Neural cell (in vitro differentiated cells): ENCODE results near the gene CLDND2. TPM values are rescaled to one million over a fixed set of nuclear protein-coding genes. Genes with fewer than 3 reads are reported as not detected.

ENCODE experiments used
- H2AFZ ChIP-seq: fragments of 200-600, 300-800 bp; sonication (generic), shearing (Covaris generic); 2 replicates; pipeline ENCODE4 v1.6.0; 2014; ENCODE audit warnings: low read depth, mild to moderate bottlenecking, antibody characterized with exemption, low read length, moderate library complexity
- H3F3A ChIP-seq: fragments of 200-600 bp; shearing (Covaris generic); 2 replicates; pipeline ENCODE4 v1.6.1; 2016; ENCODE audit warnings: mild to moderate bottlenecking, moderate library complexity, mixed read lengths, antibody characterized with exemption, low read length; ENCODE audit not compliant: insufficient read depth, poor library complexity, severe bottlenecking
- H3K27ac ChIP-seq: fragments of 200-600, 300-800 bp; sonication (generic), shearing (Covaris generic); 2 replicates; pipeline ENCODE4 v1.5.1; 2014; ENCODE audit warnings: mild to moderate bottlenecking, low read length, moderate library complexity
- H3K27me3 ChIP-seq: fragments of 300-800, 200-600 bp; sonication (generic), shearing (Covaris generic); 2 replicates; pipeline ENCODE4 v1.6.0; 2014; ENCODE audit warnings: mild to moderate bottlenecking, low read depth, low read length, moderate library complexity; ENCODE audit not compliant: insufficient read depth
- H3K36me3 ChIP-seq: fragments of 300-800, 200-600 bp; sonication (generic), shearing (Covaris generic); 2 replicates; pipeline ENCODE4 v1.5.1; 2014; ENCODE audit warnings: mild to moderate bottlenecking, antibody characterized with exemption, low read length, moderate library complexity; ENCODE audit not compliant: insufficient read depth
- H3K4me2 ChIP-seq: fragments of 300-800, 200-600 bp; sonication (generic), shearing (Covaris generic); 2 replicates; pipeline ENCODE4 v1.6.0; 2014; ENCODE audit warnings: mild to moderate bottlenecking, low read length
- H3K4me3 ChIP-seq: fragments of 300-800, 200-600 bp; sonication (generic), shearing (Covaris generic); 2 replicates; pipeline ENCODE4 v1.5.1; 2014; ENCODE audit warnings: mild to moderate bottlenecking, low read length, moderate library complexity
- H3K79me2 ChIP-seq: fragments of 200-600 bp; shearing (Covaris generic); replicated peaks from 2 replicates; pipeline ENCODE4 v1.6.0; 2014; ENCODE audit warnings: mild to moderate bottlenecking, low read length, moderate library complexity; ENCODE audit not compliant: insufficient read depth
- H3K9ac ChIP-seq: fragments of 300-800, 200-600 bp; sonication (generic), shearing (Covaris generic); 2 replicates; pipeline ENCODE4 v1.6.1; 2016; ENCODE audit warnings: mild to moderate bottlenecking, low read length, mixed read lengths
- H3K9me2 ChIP-seq: fragments of 200-600 bp; shearing (Covaris generic); 2 replicates; pipeline ENCODE4 v1.6.1; 2016; ENCODE audit warnings: mild to moderate bottlenecking, low read length, mixed read lengths; ENCODE audit not compliant: insufficient read depth
- H3K9me3 ChIP-seq: fragments of 200-600, 300-800 bp; sonication (generic), shearing (Covaris generic); 2 replicates; pipeline ENCODE4 v1.6.1; 2016; ENCODE audit warnings: mild to moderate bottlenecking, mixed run types, low read length, moderate library complexity, mixed read lengths
- H4K20me1 ChIP-seq: fragments of 200-600 bp; shearing (Covaris generic); 2 replicates; pipeline ENCODE4 v1.6.1; 2016; ENCODE audit warnings: mild to moderate bottlenecking, mixed run types; ENCODE audit not compliant: insufficient read depth
- EP300 ChIP-seq: fragments of 450-650 bp; conservative IDR thresholded peaks from 2 replicates; pipeline ENCODE4 v1.6.1; 2014; ENCODE audit warnings: antibody characterized with exemption, mild to moderate bottlenecking, moderate library complexity; ENCODE audit not compliant: poor library complexity, severe bottlenecking
- EZH2 ChIP-seq: fragments of 200-600, 300-800 bp; shearing (Covaris generic), sonication (generic); IDR thresholded peaks from 2 replicates; pipeline ENCODE4 v1.6.1; 2014; ENCODE audit warnings: antibody characterized with exemption, low read length, borderline replicate concordance, mild to moderate bottlenecking; ENCODE audit not compliant: insufficient read depth, poor library complexity, severe bottlenecking
- MXI1 ChIP-seq: fragments of 450-650 bp; conservative IDR thresholded peaks from 2 replicates; pipeline ENCODE4 v1.6.1; 2014; ENCODE audit warnings: antibody characterized with exemption, mild to moderate bottlenecking; ENCODE audit not compliant: poor library complexity, severe bottlenecking
- POLR2AphosphoS5 ChIP-seq: IDR thresholded peaks from 2 replicates; pipeline ENCODE4 v1.6.1; 2012
- RAD21 ChIP-seq: fragments of 450-650 bp; conservative IDR thresholded peaks from 2 replicates; pipeline ENCODE4 v1.6.1; 2014; ENCODE audit warnings: antibody characterized with exemption, mild to moderate bottlenecking, moderate library complexity
- SMC3 ChIP-seq: fragments of 450-650 bp; conservative IDR thresholded peaks from 2 replicates; pipeline ENCODE4 v1.6.1; 2014; ENCODE audit warnings: antibody characterized with exemption, mild to moderate bottlenecking, moderate library complexity; ENCODE audit not compliant: poor library complexity
- TAF1 ChIP-seq: IDR thresholded peaks from 2 replicates; pipeline ENCODE4 v1.6.1; 2012; ENCODE audit warnings: low read depth
- polyA plus RNA-seq: library from polyadenylated mRNA; depleted of rRNA; stranded (reverse); fragments of >200 nt; gene quantifications from 2 replicates; pipeline ENCODE4 v1.2.3, GENCODE V29; 2014
- TF ChIP-seq, protein P1 (sequence below): fragments of 450-650 bp; IDR thresholded peaks from 2 replicates; pipeline ENCODE4 v1.5.1; 2014; ENCODE audit warnings: antibody characterized with exemption, mild to moderate bottlenecking, moderate library complexity; ENCODE audit not compliant: poor library complexity, severe bottlenecking
- TF ChIP-seq, protein P2 (sequence below): IDR thresholded peaks from 2 replicates; pipeline ENCODE4 v1.6.1; 2012; ENCODE audit warnings: borderline replicate concordance

Gene CLDND2
- polyA plus RNA-seq, 1 donor from 2014 or later, result not detected

DNA sequence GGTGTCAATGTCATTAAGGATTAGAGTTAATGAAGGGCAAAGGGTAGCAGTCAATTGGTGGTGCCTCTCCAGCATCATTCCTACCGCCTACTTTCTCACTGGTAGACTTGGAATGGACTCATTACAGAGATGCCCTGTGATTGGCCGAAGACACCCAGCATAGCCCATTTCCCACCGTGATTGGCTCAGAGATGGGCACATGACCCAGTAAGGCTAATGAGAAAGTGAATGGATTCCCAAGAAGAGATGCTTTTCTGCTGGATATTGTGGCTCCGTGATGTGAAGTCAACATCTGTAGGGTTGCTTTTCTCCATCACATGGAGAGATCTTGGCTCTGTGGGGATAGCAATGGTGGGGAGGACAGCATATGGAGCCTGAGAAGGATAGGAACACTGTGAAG lies 38.4 kb downstream of the CLDND2 start:
- Histone ChIP-seq H3K36me3 (peaks cover 10% of the 10 kb centered on the region), H3K9ac (no peak overlapping the region), H2AFZ (no peak overlapping the region), H3K4me2 (no peak overlapping the region), H3K9me2 (no peaks in the 10 kb centered on the region), H3K27ac (no peak overlapping the region), H3K79me2 (no peaks in the 10 kb centered on the region), H3K9me3 (no peaks in the 10 kb centered on the region), H3K4me3 (no peak overlapping the region), H3F3A (no peaks in the 10 kb centered on the region), H3K27me3 (no peaks in the 10 kb centered on the region), H4K20me1 (no peaks in the 10 kb centered on the region)
- TF ChIP-seq, protein P1, sequence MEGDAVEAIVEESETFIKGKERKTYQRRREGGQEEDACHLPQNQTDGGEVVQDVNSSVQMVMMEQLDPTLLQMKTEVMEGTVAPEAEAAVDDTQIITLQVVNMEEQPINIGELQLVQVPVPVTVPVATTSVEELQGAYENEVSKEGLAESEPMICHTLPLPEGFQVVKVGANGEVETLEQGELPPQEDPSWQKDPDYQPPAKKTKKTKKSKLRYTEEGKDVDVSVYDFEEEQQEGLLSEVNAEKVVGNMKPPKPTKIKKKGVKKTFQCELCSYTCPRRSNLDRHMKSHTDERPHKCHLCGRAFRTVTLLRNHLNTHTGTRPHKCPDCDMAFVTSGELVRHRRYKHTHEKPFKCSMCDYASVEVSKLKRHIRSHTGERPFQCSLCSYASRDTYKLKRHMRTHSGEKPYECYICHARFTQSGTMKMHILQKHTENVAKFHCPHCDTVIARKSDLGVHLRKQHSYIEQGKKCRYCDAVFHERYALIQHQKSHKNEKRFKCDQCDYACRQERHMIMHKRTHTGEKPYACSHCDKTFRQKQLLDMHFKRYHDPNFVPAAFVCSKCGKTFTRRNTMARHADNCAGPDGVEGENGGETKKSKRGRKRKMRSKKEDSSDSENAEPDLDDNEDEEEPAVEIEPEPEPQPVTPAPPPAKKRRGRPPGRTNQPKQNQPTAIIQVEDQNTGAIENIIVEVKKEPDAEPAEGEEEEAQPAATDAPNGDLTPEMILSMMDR, result no peak
- TF ChIP-seq POLR2AphosphoS5, result no peak
- TF ChIP-seq TAF1, result no peak

DNA sequence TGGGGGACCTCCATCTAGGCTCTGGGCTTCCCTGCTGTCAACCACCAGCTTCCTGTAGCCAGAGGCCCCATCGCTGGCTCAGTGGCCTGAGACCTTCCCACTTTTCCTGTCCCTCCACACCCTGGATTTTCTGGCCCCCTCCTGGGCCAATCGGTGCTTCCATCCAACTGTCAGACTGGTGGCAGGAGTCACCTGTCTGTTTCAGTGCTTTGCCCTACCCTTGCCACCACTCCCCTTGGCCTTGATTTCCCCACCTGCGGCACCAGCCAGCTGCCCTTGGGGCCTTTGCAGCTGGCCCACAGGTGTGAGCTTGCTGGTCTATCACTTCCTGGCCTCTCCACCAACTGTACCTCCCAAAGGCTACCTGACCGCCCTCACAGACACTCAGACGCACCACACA lies 39.4 kb downstream of the CLDND2 start:
- Histone ChIP-seq H3K9me3 (no peaks in the 10 kb centered on the region), H3K79me2 (no peaks in the 10 kb centered on the region), H3K27ac (no peak overlapping the region), H3K4me2 (no peak overlapping the region), H3K4me3 (no peak overlapping the region), H3K36me3 (peaks cover 10% of the 10 kb centered on the region), H4K20me1 (no peaks in the 10 kb centered on the region), H3K9me2 (no peaks in the 10 kb centered on the region), H3F3A (no peaks in the 10 kb centered on the region), H2AFZ (no peak overlapping the region), H3K27me3 (no peaks in the 10 kb centered on the region), H3K9ac (no peak overlapping the region)
- TF ChIP-seq MXI1 (no peak), TAF1 (no peak), EZH2 (no peak), EP300 (no peak), SMC3 (no peak), POLR2AphosphoS5 (no peak), RAD21 (no peak)
- TF ChIP-seq, protein P2, sequence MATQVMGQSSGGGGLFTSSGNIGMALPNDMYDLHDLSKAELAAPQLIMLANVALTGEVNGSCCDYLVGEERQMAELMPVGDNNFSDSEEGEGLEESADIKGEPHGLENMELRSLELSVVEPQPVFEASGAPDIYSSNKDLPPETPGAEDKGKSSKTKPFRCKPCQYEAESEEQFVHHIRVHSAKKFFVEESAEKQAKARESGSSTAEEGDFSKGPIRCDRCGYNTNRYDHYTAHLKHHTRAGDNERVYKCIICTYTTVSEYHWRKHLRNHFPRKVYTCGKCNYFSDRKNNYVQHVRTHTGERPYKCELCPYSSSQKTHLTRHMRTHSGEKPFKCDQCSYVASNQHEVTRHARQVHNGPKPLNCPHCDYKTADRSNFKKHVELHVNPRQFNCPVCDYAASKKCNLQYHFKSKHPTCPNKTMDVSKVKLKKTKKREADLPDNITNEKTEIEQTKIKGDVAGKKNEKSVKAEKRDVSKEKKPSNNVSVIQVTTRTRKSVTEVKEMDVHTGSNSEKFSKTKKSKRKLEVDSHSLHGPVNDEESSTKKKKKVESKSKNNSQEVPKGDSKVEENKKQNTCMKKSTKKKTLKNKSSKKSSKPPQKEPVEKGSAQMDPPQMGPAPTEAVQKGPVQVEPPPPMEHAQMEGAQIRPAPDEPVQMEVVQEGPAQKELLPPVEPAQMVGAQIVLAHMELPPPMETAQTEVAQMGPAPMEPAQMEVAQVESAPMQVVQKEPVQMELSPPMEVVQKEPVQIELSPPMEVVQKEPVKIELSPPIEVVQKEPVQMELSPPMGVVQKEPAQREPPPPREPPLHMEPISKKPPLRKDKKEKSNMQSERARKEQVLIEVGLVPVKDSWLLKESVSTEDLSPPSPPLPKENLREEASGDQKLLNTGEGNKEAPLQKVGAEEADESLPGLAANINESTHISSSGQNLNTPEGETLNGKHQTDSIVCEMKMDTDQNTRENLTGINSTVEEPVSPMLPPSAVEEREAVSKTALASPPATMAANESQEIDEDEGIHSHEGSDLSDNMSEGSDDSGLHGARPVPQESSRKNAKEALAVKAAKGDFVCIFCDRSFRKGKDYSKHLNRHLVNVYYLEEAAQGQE, result no peak
- TF ChIP-seq, protein P1, result no peak
